Ascending aorta (tissue), 2 donors: ENCODE measurements around the gene ADAMTSL3. TPM values are rescaled to one million over a fixed set of nuclear protein-coding genes. Genes with fewer than 3 reads are reported as not detected.
"Not testable (repeated sequence)": the region's sequence is repeated elsewhere in the genome, so short reads cannot be mapped to it uniquely, and the experiment has no call there.

ENCODE experiments used
- DNase-seq, 2 donors: peaks; one replicate each; pipeline ENCODE4 v3.0.0-alpha.2; 2019; ENCODE audit warnings: low spot score in 2 of 2
- H3K27ac ChIP-seq, 2 donors: fragments of 200-600 bp; sonication (generic); one replicate each; pipeline ENCODE4 v1.5.1; 2016 to 2017; ENCODE audit warnings: mild to moderate bottlenecking in 1 of 2
- H3K27me3 ChIP-seq: fragments of 200-600 bp; sonication (generic); one replicate; pipeline ENCODE4 v1.5.1; 2017
- H3K36me3 ChIP-seq, 2 donors: fragments of 200-600 bp; sonication (generic); one replicate each; pipeline ENCODE4 v1.5.1; 2016
- H3K4me1 ChIP-seq, 2 donors: fragments of 200-600 bp; sonication (generic); one replicate each; pipeline ENCODE4 v1.5.1; 2016 to 2017; ENCODE audit warnings: mild to moderate bottlenecking in 1 of 2
- H3K4me3 ChIP-seq, 2 donors: fragments of 200-600 bp; sonication (generic); one replicate each; pipeline ENCODE4 v1.5.1; 2016 to 2017; ENCODE audit warnings: mild to moderate bottlenecking in 1 of 2
- H3K9me3 ChIP-seq, 2 donors: fragments of 200-600 bp; sonication (generic); one replicate each; pipeline ENCODE4 v1.5.1; 2016
- CTCF ChIP-seq, 3 experiments: fragments of 200-600 bp in 2 of 3; fragments of 450-650 bp in 1 of 3; sonication (generic) in 2 of 3; IDR thresholded peaks; one replicate each; pipeline ENCODE4 v1.5.1; 2016 to 2019; ENCODE audit warnings: antibody characterized with exemption in 3 of 3, mild to moderate bottlenecking in 1 of 3, moderate library complexity in 1 of 3
- intact Hi-C: fragments of 100-400 bp; cut with DNase I; formaldehyde crosslinking; loops from one replicate; pipeline ENCODE4 v1.15.1; 2023
- total RNA-seq: library from RNA; depleted of rRNA; stranded (reverse); fragments of >200 nt; gene quantifications from one replicate; pipeline ENCODE4 v1.1.0, GENCODE V29; 2016

ADAMTSL3 gene
- total RNA-seq, 1 donor from 2014 or later, result 28.1 TPM

- Histone ChIP-seq H3K36me3 (peaks cover 0 to 11% of the 10 kb centered on the region in 2 donors), H3K4me3 (no peak overlapping the region), H3K4me1 (no peaks in the 10 kb centered on the region), H3K27ac (no peak overlapping the region), H3K9me3 (peaks cover 6 to 18% of the 10 kb centered on the region in 2 donors), H3K27me3 (no peaks in the 10 kb centered on the region)
- TF ChIP-seq CTCF (IDR thresholded peaks at IDR 0.05), result no peak
- intact Hi-C loops, result no loop called here
- no peak for DNase-seq
These were observed 392.2 kb downstream of the ADAMTSL3 start for GRCh38 chr15:84046064-84046637.

- H3K36me3 ChIP-seq, intact Hi-C loops, H3K27ac ChIP-seq: not testable (repeated sequence)
These were observed 395.6 kb downstream of the ADAMTSL3 start for GRCh38 chr15:84049480-84049879.

GRCh38 chr15:84050076-84050475, 396.2 kb downstream of the ADAMTSL3 start:
- H3K9me3 ChIP-seq, result peaks cover 6 to 11% of the 10 kb centered on the region in 2 donors
- H3K4me1 ChIP-seq, result no peaks in the 10 kb centered on the region
- DNase-seq, result no peak
- H3K4me3 ChIP-seq, result no peak overlapping the region
- intact Hi-C loops, result no loop called here
- no peak overlapping the region for H3K27ac ChIP-seq
- TF ChIP-seq CTCF (IDR thresholded peaks at IDR 0.05), result no peak
- H3K27me3 ChIP-seq, result no peaks in the 10 kb centered on the region
- H3K36me3 ChIP-seq, result no peaks in the 10 kb centered on the region

More at GRCh38 chr15:84049480-84049879, 395.6 kb downstream of the ADAMTSL3 start:
- not testable (repeated sequence) for H3K27me3 ChIP-seq, H3K4me3 ChIP-seq, DNase-seq, H3K4me1 ChIP-seq
- peaks cover 6 to 11% of the 10 kb centered on the region in 2 donors for H3K9me3 ChIP-seq

- H3K4me3 ChIP-seq, intact Hi-C loops, H3K27me3 ChIP-seq, H3K4me1 ChIP-seq, DNase-seq, H3K27ac ChIP-seq, H3K36me3 ChIP-seq: not testable (repeated sequence)
- peaks cover 1 to 11% of the 10 kb centered on the region in 2 donors for H3K9me3 ChIP-seq
These were observed 397.2 kb downstream of the ADAMTSL3 start for GRCh38 chr15:84051146-84051545.

GRCh38 chr15:84054544-84054943, 400.6 kb downstream of the ADAMTSL3 start:
- intact Hi-C loops, result not testable (repeated sequence)

GRCh38 chr15:84057714-84058331, 403.9 kb downstream of the ADAMTSL3 start:
- intact Hi-C loops, result no loop called here
- Histone ChIP-seq H3K9me3 (peaks cover 4 to 30% of the 10 kb centered on the region in 2 donors), H3K4me3 (no peak overlapping the region), H3K4me1 (no peaks in the 10 kb centered on the region), H3K27me3 (no peaks in the 10 kb centered on the region), H3K27ac (no peak overlapping the region), H3K36me3 (no peaks in the 10 kb centered on the region)
- no peak for TF ChIP-seq CTCF (IDR thresholded peaks at IDR 0.05)
- DNase-seq, result no peak

More at GRCh38 chr15:84054544-84054943, 400.6 kb downstream of the ADAMTSL3 start:
- DNase-seq, H3K4me1 ChIP-seq, H3K27ac ChIP-seq, H3K27me3 ChIP-seq, H3K4me3 ChIP-seq, H3K36me3 ChIP-seq: not testable (repeated sequence)
- peaks cover 4 to 27% of the 10 kb centered on the region in 2 donors for H3K9me3 ChIP-seq

- not testable (repeated sequence) for H3K27ac ChIP-seq, DNase-seq
These were observed 409.8 kb downstream of the ADAMTSL3 start for GRCh38 chr15:84063674-84064073.

GRCh38 chr15:84068674-84069073, 414.8 kb downstream of the ADAMTSL3 start:
- H3K36me3 ChIP-seq, H3K4me3 ChIP-seq, intact Hi-C loops, DNase-seq, H3K27ac ChIP-seq, H3K4me1 ChIP-seq, H3K27me3 ChIP-seq: not testable (repeated sequence)
- peaks cover 2 to 14% of the 10 kb centered on the region in 2 donors for H3K9me3 ChIP-seq

More at GRCh38 chr15:84063674-84064073, 409.8 kb downstream of the ADAMTSL3 start:
- H3K9me3 ChIP-seq, result peaks cover 9 to 33% of the 10 kb centered on the region in 2 donors
- intact Hi-C loops, H3K4me1 ChIP-seq, H3K4me3 ChIP-seq, H3K27me3 ChIP-seq, H3K36me3 ChIP-seq: not testable (repeated sequence)

- H3K27me3 ChIP-seq, H3K9me3 ChIP-seq, DNase-seq, H3K4me3 ChIP-seq, H3K27ac ChIP-seq, H3K36me3 ChIP-seq, intact Hi-C loops: not testable (repeated sequence)
- peaks cover 0 to 13% of the 10 kb centered on the region in 2 donors for H3K4me1 ChIP-seq
These were observed 424.1 kb downstream of the ADAMTSL3 start for GRCh38 chr15:84078038-84078437.

GRCh38 chr15:84079325-84079884, 425.5 kb downstream of the ADAMTSL3 start:
- H3K36me3 ChIP-seq, H3K9me3 ChIP-seq, H3K27ac ChIP-seq, DNase-seq, intact Hi-C loops, H3K27me3 ChIP-seq: not testable (repeated sequence)
- peak overlapping the region; percentile 36 to 69 for H3K4me3 ChIP-seq
- peaks cover 0 to 13% of the 10 kb centered on the region in 2 donors for H3K4me1 ChIP-seq
